AG10803 (cell line): Measurements from ENCODE around the gene SNRPN.
A peak's percentile ranks its signal among the peaks of the same experiment; 100 is the strongest.
"Not testable (repeated sequence)": the region's sequence is repeated elsewhere in the genome, so short reads cannot be mapped to it uniquely, and the experiment has no call there.

Experiments used
- DNase-seq: peaks from one replicate; pipeline ENCODE4 v3.0.0; 2010; ENCODE audit warnings: low read depth
- H3K4me3 ChIP-seq: 2 replicates; pipeline ENCODE4 v1.5.1; 2011; ENCODE audit warnings: mild to moderate bottlenecking, low read length, control low read depth
- CTCF ChIP-seq: conservative IDR thresholded peaks from 2 replicates; pipeline ENCODE4 v1.5.1; 2011; ENCODE audit warnings: mild to moderate bottlenecking, low read length, control low read depth, inconsistent platforms

Gene SNRPN

GRCh38 chr15:24956111-24956838 is 1.5 kb downstream of the SNRPN start:
- peak; percentile 63 for DNase-seq
- TF ChIP-seq CTCF = no peak
- peak overlapping the region; percentile 91 for H3K4me3 ChIP-seq

DNA sequence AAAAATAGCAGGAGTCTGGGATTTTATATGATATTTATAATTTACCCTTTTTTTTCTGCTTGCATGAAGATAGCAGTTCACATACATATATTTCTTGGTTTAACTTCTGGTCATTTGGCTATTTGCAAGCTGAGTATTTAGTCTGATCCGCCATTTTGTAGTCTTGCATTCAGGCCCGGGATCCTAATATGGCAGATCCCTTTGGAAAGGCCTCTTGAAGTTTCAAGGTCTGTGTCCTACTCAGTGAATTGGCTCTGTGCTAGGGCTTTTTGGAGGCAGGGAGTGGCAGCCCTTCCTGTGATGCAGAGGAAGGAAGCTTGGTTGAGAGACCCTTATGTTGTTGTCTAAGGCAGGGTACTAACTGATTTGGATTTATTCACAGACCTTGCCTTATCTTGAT is 2.9 kb downstream of the SNRPN start:
- no peak for DNase-seq
- no peak overlapping the region for H3K4me3 ChIP-seq
- no peak for TF ChIP-seq CTCF

- no peak overlapping the region for H3K4me3 ChIP-seq
- no peak for TF ChIP-seq CTCF
- DNase-seq = no peak
Observed at GRCh38 chr15:24961967-24962366, 7.2 kb downstream of the SNRPN start.

- no peak for TF ChIP-seq CTCF
- H3K4me3 ChIP-seq = no peak overlapping the region
- DNase-seq = no peak
Observed at GRCh38 chr15:24962880-24963279, 8.1 kb downstream of the SNRPN start.

GRCh38 chr15:24966364-24967103 is 11.7 kb downstream of the SNRPN start:
- no peak overlapping the region for H3K4me3 ChIP-seq
- DNase-seq = no peak
- TF ChIP-seq CTCF = no peak

DNA sequence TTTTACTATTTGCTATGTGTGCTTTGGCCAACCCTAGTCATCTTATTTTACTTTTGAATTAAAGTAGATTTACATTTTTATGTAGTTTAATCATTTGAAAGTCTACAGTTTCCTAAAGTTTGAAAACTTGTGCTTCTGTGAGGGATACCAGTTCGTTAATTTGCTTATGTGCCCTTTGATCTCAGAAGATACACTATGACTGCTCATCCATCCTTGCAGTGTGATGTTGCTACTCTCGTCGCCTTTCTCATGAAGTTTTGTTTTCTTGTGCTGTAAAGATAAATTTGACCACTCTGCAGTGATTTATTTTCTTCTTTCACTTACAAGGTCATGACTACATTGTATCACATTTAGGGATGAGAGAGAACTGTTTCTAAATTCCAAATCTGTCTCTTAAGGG is 16.3 kb downstream of the SNRPN start:
- DNase-seq = no peak
- H3K4me3 ChIP-seq = no peak overlapping the region
- no peak for TF ChIP-seq CTCF

GRCh38 chr15:24971772-24972171 is 17.0 kb downstream of the SNRPN start:
- no peak for DNase-seq
- no peak overlapping the region for H3K4me3 ChIP-seq
- TF ChIP-seq CTCF = no peak

DNA sequence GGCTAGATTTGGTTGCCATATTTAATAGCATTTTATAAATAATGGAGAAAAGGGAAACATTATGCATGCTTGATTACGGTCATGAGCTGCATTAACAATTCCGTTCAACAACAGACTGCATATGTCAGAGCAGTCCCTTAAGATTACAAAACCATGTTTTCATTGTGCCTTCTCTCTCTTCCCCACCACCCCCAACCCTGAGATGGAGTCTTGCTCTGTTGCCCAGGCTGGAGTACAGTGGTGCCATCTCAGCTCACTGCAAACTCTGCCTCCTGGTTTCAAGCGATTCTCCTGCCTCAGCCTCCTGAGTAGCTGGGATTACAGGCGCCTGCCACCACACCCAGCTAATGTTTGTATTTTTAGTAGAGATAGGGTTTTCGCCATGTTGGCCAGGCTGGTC is 17.9 kb downstream of the SNRPN start:
- DNase-seq, H3K4me3 ChIP-seq: not testable (repeated sequence)
